Measurements from ENCODE around the gene NAA80. TPM values are rescaled to one million over a fixed set of nuclear protein-coding genes. Genes with fewer than 3 reads are reported as not detected.

The NAA80 gene
- total and polyA plus RNA-seq, 2 donors from 2014 or later: 8.7 to 10.7 TPM

DNA sequence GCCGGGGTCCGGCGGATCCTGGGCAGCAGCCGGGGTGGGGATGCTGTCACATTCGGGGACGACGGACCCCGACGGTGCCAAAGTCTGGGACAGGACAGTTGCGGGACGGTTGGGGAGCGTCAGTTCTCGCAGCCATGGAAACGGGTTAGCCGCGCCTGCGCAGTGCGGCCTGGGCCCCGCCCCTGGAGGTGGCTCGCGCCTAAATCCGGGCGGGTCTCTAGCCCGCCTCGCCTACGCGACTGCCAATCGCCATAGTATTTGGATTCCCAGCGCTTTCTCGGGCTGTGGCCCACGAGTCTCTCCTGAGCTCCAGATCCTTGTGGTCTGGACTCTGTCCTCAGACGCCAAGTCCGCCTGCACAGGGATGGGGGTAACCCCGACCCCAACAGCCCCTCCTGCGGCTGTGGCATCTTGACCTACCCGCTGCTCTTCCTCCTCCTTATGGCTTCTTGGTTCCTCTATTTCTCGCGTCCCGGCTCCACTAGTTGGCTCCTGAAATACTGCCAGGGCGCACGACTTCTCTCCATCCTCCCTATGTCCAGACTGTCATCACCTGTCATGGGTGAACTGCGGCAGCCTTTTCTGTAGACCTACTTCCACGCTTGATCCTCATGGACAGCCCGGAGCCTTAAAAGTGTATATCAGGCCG, 46.5 kb upstream of the NAA80 start, which contains the start of gene ZMYND10:
ZMYND10 (minus strand) TSS at position 147 of the 649 bp plus-strand sequence. CDS start 153 bp downstream, outside the sequence.
- H3K36me3 ChIP-seq (ENCODE audit: control insufficient read depth in 2 of 3, insufficient read depth in 3 of 3, low read length in 3 of 3): peaks cover 0 to 4% (median 4%) of the 10 kb centered on the region in 3 donors
- H3K27ac ChIP-seq (ENCODE audit: low read depth in 2 of 2, low read length in 2 of 2): no peak within 1 kb of the TSS
- H3K27me3 ChIP-seq (ENCODE audit: control insufficient read depth, insufficient read depth, low read length): no peaks in the 10 kb centered on the region
- DNase-seq: peak; percentile 56 to 88 (median 70)
- H3K4me3 ChIP-seq (ENCODE audit: low read length in 3 of 3): peak within 1 kb of the TSS; percentile 24 to 46 (median 36)
- intact Hi-C loops (cut with DNase I): loop anchor here (5.0 kb wide), 1 partner anchor 197 kb away; no protein-coding TSS in a partner anchor
- peaks cover 0 to 24% (median 6%) of the 10 kb centered on the region in 3 donors for H3K4me1 ChIP-seq (ENCODE audit: control insufficient read depth in 2 of 3, insufficient read depth in 2 of 3, low read depth in 1 of 3, low read length in 3 of 3)
- no peaks in the 10 kb centered on the region for H3K9me3 ChIP-seq (ENCODE audit: control insufficient read depth in 2 of 3, insufficient read depth in 1 of 3, low read length in 3 of 3)
- H3K9ac ChIP-seq (ENCODE audit: low read length in 3 of 3): peak within 1 kb of the TSS in 2 of 3 donors; percentile 35 to 51
- no peak for FAIRE-seq
- TF ChIP-seq, protein P1, sequence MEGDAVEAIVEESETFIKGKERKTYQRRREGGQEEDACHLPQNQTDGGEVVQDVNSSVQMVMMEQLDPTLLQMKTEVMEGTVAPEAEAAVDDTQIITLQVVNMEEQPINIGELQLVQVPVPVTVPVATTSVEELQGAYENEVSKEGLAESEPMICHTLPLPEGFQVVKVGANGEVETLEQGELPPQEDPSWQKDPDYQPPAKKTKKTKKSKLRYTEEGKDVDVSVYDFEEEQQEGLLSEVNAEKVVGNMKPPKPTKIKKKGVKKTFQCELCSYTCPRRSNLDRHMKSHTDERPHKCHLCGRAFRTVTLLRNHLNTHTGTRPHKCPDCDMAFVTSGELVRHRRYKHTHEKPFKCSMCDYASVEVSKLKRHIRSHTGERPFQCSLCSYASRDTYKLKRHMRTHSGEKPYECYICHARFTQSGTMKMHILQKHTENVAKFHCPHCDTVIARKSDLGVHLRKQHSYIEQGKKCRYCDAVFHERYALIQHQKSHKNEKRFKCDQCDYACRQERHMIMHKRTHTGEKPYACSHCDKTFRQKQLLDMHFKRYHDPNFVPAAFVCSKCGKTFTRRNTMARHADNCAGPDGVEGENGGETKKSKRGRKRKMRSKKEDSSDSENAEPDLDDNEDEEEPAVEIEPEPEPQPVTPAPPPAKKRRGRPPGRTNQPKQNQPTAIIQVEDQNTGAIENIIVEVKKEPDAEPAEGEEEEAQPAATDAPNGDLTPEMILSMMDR (IDR thresholded peaks at IDR 0.05; ENCODE audit: borderline replicate concordance, extremely low read depth, insufficient read depth): no peak

DNA sequence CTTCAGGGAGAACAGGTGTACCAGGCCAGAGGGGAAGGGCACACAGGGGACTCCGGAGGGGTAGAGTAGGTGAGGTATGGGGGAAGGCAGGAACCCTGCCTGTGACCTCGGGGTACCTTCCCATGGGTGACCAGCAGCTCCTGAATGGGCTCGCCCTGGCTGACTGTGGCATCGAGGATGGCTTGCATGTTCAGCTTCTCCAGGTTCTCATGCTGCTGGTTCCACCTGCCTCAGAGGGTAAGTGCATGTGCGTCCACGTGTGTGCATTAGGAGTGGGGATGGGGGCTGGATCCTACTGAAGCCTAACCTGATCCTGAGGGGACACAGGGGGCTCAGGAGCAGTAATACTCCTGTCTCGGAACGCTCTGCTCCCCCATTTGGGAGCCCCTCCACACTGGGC, 45.8 kb upstream of the NAA80 start:
- Histone ChIP-seq H3K27ac (ENCODE audit: low read depth in 2 of 2, low read length in 2 of 2) (no peak overlapping the region), H3K4me3 (ENCODE audit: low read length in 3 of 3) (peak overlapping the region in 1 of 3 donors; percentile 46), H3K36me3 (ENCODE audit: control insufficient read depth in 2 of 3, insufficient read depth in 3 of 3, low read length in 3 of 3) (peaks cover 0 to 4% (median 4%) of the 10 kb centered on the region in 3 donors), H3K27me3 (ENCODE audit: control insufficient read depth, insufficient read depth, low read length) (no peaks in the 10 kb centered on the region), H3K9ac (ENCODE audit: low read length in 3 of 3) (no peak overlapping the region), H3K9me3 (ENCODE audit: control insufficient read depth in 2 of 3, insufficient read depth in 1 of 3, low read length in 3 of 3) (no peaks in the 10 kb centered on the region), H3K4me1 (ENCODE audit: control insufficient read depth in 2 of 3, insufficient read depth in 2 of 3, low read depth in 1 of 3, low read length in 3 of 3) (peaks cover 0 to 21% (median 5%) of the 10 kb centered on the region in 3 donors)
- DNase-seq (no peak), FAIRE-seq (no peak)
- intact Hi-C loops (cut with DNase I): loop anchor here (5.0 kb wide), 1 partner anchor 197 kb away; no protein-coding TSS in a partner anchor
- TF ChIP-seq, protein P1 (IDR thresholded peaks at IDR 0.05; ENCODE audit: borderline replicate concordance, extremely low read depth, insufficient read depth): no peak

DNA sequence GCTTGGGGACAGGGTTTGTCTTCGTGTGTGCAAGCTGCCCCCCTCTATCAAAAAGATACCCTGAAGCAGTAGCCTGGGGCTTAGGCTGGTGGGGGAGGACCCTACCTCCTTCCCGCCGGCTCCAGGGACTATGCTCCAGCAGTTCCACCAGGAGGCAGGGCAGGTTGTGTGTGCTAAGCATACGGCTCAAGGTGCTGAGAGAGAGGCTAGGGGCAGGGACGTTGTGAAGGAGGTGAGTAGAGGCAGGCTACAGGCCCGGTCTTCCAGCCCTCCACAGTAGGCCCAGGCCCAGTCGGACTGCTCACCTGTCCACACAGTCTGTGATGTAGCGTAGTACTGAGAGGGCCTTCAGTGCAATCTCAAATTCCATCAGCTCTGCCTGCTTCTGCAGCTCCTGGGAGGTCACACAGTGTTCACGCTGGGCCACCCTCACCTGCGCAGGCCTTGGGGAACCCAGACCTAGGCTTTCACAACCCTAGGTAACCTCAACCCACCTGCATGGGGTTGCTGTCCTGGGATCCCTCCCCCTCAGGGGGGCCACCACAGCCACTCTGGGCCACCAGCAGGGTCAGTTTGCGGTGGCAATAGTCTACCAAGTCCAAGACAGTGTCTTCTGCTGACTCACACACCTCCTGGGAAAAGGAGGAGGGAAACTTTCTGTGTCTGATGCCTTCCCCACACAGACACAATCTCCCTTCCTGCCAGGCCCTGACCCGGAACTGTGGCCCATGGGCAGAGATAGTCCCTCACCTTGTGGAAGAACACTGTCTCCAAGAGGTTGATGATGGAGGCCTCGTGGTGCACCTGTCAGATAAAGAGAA, 43.8 kb upstream of the NAA80 start:
- Histone ChIP-seq H3K27me3 (ENCODE audit: control insufficient read depth, insufficient read depth, low read length) (no peaks in the 10 kb centered on the region), H3K4me1 (ENCODE audit: control insufficient read depth in 2 of 3, insufficient read depth in 2 of 3, low read depth in 1 of 3, low read length in 3 of 3) (peaks cover 2 to 12% (median 3%) of the 10 kb centered on the region in 3 donors), H3K36me3 (ENCODE audit: control insufficient read depth in 2 of 3, insufficient read depth in 3 of 3, low read length in 3 of 3) (peaks cover 0 to 4% (median 0%) of the 10 kb centered on the region in 3 donors), H3K9ac (ENCODE audit: low read length in 3 of 3) (no peak overlapping the region), H3K9me3 (ENCODE audit: control insufficient read depth in 2 of 3, insufficient read depth in 1 of 3, low read length in 3 of 3) (no peaks in the 10 kb centered on the region), H3K27ac (ENCODE audit: low read depth in 2 of 2, low read length in 2 of 2) (no peak overlapping the region), H3K4me3 (ENCODE audit: low read length in 3 of 3) (no peak overlapping the region)
- intact Hi-C loops (cut with DNase I): no loop called here
- FAIRE-seq (no peak), DNase-seq (peak in 1 of 5 donors; percentile 56)
- TF ChIP-seq, protein P1 (IDR thresholded peaks at IDR 0.05; ENCODE audit: borderline replicate concordance, extremely low read depth, insufficient read depth): no peak

Data from kidney (tissue), 14 donors.